Measurements from ENCODE around the gene TARP.

The TARP gene

DNA sequence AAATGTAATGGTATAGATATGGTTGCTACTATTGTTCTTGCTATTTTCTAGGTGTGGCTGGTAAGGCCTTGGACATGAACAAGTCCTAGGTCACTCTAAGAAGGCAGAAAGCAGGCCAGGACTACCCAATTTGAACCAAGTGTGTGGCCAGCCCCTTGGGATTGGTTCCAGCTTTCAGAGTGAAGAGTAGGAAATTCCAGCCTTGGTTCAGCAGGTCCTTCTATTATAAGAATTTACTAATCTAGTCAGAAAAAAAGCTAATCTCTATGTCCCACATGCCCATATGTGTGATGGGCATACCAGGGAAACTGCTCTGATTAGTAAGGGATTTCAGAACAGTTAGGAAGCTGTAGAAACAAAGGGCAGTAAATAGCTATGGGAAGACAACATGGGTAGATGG is 7.8 kb upstream of the TARP start:
- H3K4me3 ChIP-seq (replicated peaks; ENCODE audit: insufficient read depth, low read length), result no peak overlapping the region

DNA sequence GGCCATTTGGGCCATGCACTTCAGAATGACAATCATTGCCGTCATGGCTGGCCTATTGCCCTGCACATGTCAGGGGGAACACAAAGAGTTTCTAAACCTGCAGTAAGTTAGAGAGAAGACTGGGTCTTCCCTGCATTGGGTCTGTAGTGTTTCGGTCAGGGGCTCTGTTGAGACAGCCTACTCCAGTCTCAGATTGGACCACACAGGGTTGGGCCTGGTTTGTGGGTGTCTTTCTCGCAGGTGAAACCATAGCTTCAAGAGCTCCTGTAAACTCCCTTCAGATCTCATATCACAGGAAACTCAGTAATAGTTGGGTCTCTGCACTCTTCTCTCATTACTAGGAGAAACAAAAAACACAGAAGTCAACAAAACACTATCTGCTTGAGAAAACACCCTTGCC is 7.3 kb upstream of the TARP start:
- Histone ChIP-seq H3K27me3 (ENCODE audit: insufficient read depth, poor library complexity, severe bottlenecking) (no peaks in the 10 kb centered on the region), H3K4me3 (replicated peaks; ENCODE audit: insufficient read depth, low read length) (no peak overlapping the region), H3K27ac (replicated peaks) (peak overlapping the region; percentile 38; the same call in 1 of the 2 replicates)
- TF ChIP-seq GABPA (IDR thresholded peaks at IDR 0.05; ENCODE audit: low read depth), result no peak
- no peak for TF ChIP-seq POLR2AphosphoS5 (IDR thresholded peaks at IDR 0.05; ENCODE audit: low read depth)
- DNase-seq (ENCODE audit: low read depth in 1 of 2, low spot score in 1 of 2), result no peak

More for the DNA sequence above, 7.8 kb upstream of the TARP start:
- TF ChIP-seq GABPA (IDR thresholded peaks at IDR 0.05; ENCODE audit: low read depth) (no peak), SPI1 (IDR thresholded peaks at IDR 0.05; ENCODE audit: borderline replicate concordance, low read depth) (no peak), POLR2AphosphoS5 (IDR thresholded peaks at IDR 0.05; ENCODE audit: low read depth) (no peak)
- TF ChIP-seq, protein P1, sequence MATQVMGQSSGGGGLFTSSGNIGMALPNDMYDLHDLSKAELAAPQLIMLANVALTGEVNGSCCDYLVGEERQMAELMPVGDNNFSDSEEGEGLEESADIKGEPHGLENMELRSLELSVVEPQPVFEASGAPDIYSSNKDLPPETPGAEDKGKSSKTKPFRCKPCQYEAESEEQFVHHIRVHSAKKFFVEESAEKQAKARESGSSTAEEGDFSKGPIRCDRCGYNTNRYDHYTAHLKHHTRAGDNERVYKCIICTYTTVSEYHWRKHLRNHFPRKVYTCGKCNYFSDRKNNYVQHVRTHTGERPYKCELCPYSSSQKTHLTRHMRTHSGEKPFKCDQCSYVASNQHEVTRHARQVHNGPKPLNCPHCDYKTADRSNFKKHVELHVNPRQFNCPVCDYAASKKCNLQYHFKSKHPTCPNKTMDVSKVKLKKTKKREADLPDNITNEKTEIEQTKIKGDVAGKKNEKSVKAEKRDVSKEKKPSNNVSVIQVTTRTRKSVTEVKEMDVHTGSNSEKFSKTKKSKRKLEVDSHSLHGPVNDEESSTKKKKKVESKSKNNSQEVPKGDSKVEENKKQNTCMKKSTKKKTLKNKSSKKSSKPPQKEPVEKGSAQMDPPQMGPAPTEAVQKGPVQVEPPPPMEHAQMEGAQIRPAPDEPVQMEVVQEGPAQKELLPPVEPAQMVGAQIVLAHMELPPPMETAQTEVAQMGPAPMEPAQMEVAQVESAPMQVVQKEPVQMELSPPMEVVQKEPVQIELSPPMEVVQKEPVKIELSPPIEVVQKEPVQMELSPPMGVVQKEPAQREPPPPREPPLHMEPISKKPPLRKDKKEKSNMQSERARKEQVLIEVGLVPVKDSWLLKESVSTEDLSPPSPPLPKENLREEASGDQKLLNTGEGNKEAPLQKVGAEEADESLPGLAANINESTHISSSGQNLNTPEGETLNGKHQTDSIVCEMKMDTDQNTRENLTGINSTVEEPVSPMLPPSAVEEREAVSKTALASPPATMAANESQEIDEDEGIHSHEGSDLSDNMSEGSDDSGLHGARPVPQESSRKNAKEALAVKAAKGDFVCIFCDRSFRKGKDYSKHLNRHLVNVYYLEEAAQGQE (IDR thresholded peaks at IDR 0.05; ENCODE audit: insufficient replicate concordance, low read depth), result no peak
- TF ChIP-seq, protein P2, sequence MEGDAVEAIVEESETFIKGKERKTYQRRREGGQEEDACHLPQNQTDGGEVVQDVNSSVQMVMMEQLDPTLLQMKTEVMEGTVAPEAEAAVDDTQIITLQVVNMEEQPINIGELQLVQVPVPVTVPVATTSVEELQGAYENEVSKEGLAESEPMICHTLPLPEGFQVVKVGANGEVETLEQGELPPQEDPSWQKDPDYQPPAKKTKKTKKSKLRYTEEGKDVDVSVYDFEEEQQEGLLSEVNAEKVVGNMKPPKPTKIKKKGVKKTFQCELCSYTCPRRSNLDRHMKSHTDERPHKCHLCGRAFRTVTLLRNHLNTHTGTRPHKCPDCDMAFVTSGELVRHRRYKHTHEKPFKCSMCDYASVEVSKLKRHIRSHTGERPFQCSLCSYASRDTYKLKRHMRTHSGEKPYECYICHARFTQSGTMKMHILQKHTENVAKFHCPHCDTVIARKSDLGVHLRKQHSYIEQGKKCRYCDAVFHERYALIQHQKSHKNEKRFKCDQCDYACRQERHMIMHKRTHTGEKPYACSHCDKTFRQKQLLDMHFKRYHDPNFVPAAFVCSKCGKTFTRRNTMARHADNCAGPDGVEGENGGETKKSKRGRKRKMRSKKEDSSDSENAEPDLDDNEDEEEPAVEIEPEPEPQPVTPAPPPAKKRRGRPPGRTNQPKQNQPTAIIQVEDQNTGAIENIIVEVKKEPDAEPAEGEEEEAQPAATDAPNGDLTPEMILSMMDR (IDR thresholded peaks at IDR 0.05; ENCODE audit: insufficient read depth, low read length), result no peak
- no peaks in the 10 kb centered on the region for H3K27me3 ChIP-seq (ENCODE audit: insufficient read depth, poor library complexity, severe bottlenecking)
- peak overlapping the region; percentile 38; the same call in 1 of the 2 replicates for H3K27ac ChIP-seq (replicated peaks)
- DNase-seq (ENCODE audit: low read depth in 1 of 2, low spot score in 1 of 2), result no peak

DNA sequence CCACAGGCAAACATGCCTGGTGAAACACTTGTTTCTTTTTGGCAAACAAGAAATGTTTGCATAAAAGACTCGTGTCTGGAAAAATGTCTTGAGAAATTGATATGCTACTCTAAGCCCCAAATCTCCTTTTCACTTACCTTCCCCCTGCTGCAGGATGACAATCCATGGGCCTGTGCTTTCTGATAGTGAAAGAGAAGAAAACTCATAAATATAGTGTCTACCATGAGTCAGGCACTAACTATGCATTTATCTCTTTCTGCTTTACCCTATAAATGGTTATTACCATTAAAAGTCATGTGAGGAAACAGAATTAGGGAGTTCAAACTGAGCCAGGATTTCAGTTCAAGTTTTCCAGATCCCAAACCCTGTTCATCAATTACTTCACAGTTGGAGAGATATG is 6.6 kb upstream of the TARP start:
- no peak for DNase-seq (ENCODE audit: low read depth in 1 of 2, low spot score in 1 of 2)
- TF ChIP-seq SPI1 (IDR thresholded peaks at IDR 0.05; ENCODE audit: borderline replicate concordance, low read depth), result no peak
- TF ChIP-seq POLR2AphosphoS5 (IDR thresholded peaks at IDR 0.05; ENCODE audit: low read depth), result no peak
- TF ChIP-seq, protein P2 (IDR thresholded peaks at IDR 0.05; ENCODE audit: insufficient read depth, low read length), result no peak
- TF ChIP-seq GABPA (IDR thresholded peaks at IDR 0.05; ENCODE audit: low read depth), result no peak
- TF ChIP-seq, protein P1 (IDR thresholded peaks at IDR 0.05; ENCODE audit: insufficient replicate concordance, low read depth), result no peak
- H3K27ac ChIP-seq (replicated peaks), result no peak overlapping the region
- no peaks in the 10 kb centered on the region for H3K27me3 ChIP-seq (ENCODE audit: insufficient read depth, poor library complexity, severe bottlenecking)
- H3K4me3 ChIP-seq (replicated peaks; ENCODE audit: insufficient read depth, low read length), result no peak overlapping the region

DNA sequence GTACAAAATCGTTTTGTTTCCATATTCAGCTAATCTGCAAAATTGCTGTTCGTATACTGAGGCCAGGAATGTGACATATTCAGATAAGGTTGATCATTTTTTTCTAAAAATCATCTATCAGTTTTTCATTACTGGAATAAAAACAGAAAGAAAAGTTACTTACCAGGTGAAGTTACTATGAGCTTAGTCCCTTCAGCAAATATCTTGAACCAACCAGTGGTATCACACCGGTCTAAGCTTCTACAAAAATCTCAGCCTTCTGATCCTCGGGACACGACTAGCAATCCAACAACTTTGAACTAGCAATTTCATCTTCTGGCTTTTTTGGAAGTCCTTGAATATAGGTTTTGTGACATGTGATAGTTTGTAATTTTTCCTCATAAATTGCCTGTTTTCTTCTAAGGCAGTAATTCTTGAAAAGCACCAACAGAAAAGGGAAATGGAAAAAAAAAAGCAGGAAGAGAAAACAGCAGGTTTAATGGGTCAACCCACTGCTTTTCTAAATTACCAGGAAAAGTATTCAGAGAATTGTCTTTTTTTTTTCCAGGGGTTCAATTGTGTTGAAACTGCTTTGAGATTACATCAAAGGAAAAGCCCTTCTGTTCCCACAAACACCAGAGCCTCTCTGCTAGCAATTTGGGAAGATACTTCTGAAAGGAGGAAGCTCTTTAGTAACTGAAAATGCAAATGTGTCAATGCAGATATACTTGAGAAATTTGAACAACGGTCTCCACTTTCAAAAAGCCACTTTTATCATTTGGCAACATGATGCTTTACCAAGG is 2.9 kb upstream of the TARP start:
- TF ChIP-seq SPI1 (IDR thresholded peaks at IDR 0.05; ENCODE audit: borderline replicate concordance, low read depth) (peak; percentile 80), GABPA (IDR thresholded peaks at IDR 0.05; ENCODE audit: low read depth) (no peak), POLR2AphosphoS5 (IDR thresholded peaks at IDR 0.05; ENCODE audit: low read depth) (peak; percentile 20; the same call in 1 of the 2 replicates)
- TF ChIP-seq, protein P2 (IDR thresholded peaks at IDR 0.05; ENCODE audit: insufficient read depth, low read length), result no peak
- H3K4me3 ChIP-seq (replicated peaks; ENCODE audit: insufficient read depth, low read length), result peak overlapping the region; percentile 72
- peak in 1 of 2 experiments; percentile 80 for DNase-seq (ENCODE audit: low read depth in 1 of 2, low spot score in 1 of 2)
- peak overlapping the region; percentile 92 for H3K27ac ChIP-seq (replicated peaks)
- no peaks in the 10 kb centered on the region for H3K27me3 ChIP-seq (ENCODE audit: insufficient read depth, poor library complexity, severe bottlenecking)
